GM18498 (cell line): ENCODE results near the gene EML3.
"Not testable (repeated sequence)": the region's sequence is repeated elsewhere in the genome, so short reads cannot be mapped to it uniquely, and the experiment has no call there.

Source experiments
- ATAC-seq: cut with Tn5 transposase; IDR thresholded peaks from one replicate; pipeline ENCODE4 v1.9.1; 2021; ENCODE audit warnings: mild to moderate bottlenecking, moderate library complexity; ENCODE audit not compliant: unreplicated experiment

Gene EML3

GRCh38 chr11:62612366-62613290, at the start of gene EML3, which contains the start of gene ROM1:
Gene EML3, minus strand, starts transcription at chr11:62612775. Its CDS starts 318 bp downstream, at chr11:62612457.
Gene ROM1, plus strand, starts transcription at chr11:62613257. Its CDS starts 25 bp downstream, at chr11:62613282.
- peak; percentile 70 for ATAC-seq

- ATAC-seq: no peak
These were observed 44.3 kb upstream of the EML3 start for GRCh38 chr11:62656796-62657429.

GRCh38 chr11:62654297-62654696, 41.7 kb upstream of the EML3 start:
- no peak for ATAC-seq

GRCh38 chr11:62652161-62653006, 39.8 kb upstream of the EML3 start:
- peak; percentile 22 for ATAC-seq

- not testable (repeated sequence) for ATAC-seq
These were observed 37.7 kb upstream of the EML3 start for GRCh38 chr11:62650283-62650682.

- no peak for ATAC-seq
These were observed 36.9 kb upstream of the EML3 start for GRCh38 chr11:62649486-62649885.

GRCh38 chr11:62648967-62649364, 36.4 kb upstream of the EML3 start:
- no peak for ATAC-seq

- no peak for ATAC-seq
These were observed 35.8 kb upstream of the EML3 start for GRCh38 chr11:62648185-62648966.

GRCh38 chr11:62647609-62648005, 35.0 kb upstream of the EML3 start:
- ATAC-seq: no peak

GRCh38 chr11:62646825-62647608, 34.4 kb upstream of the EML3 start:
- no peak for ATAC-seq

GRCh38 chr11:62645946-62646824, 33.6 kb upstream of the EML3 start, which contains the start of gene GANAB:
Gene GANAB, minus strand, starts transcription at chr11:62646613. Its CDS starts 14 bp downstream, at chr11:62646599.
- ATAC-seq: peak; percentile 87

GRCh38 chr11:62645671-62645945, 33.0 kb upstream of the EML3 start:
- ATAC-seq: no peak

- ATAC-seq: no peak
These were observed 31.6 kb upstream of the EML3 start for GRCh38 chr11:62644220-62644619.

GRCh38 chr11:62632492-62632891, 19.9 kb upstream of the EML3 start:
- no peak for ATAC-seq

- no peak for ATAC-seq
These were observed 15.1 kb upstream of the EML3 start for GRCh38 chr11:62627713-62628112.

- no peak for ATAC-seq
These were observed 10.0 kb upstream of the EML3 start for GRCh38 chr11:62622476-62623089.

- peak; percentile 95 for ATAC-seq
These were observed 9.2 kb upstream of the EML3 start, which contains the start of gene B3GAT3 for GRCh38 chr11:62621567-62622470. Gene B3GAT3, minus strand, starts transcription at chr11:62621986. Its CDS starts 39 bp downstream, at chr11:62621947.
